Activated CD4-positive, alpha-beta T cell treated with anti-CD3 and anti-CD28 coated beads for 24 hours (primary cell): ENCODE results near the gene KIFC1.

Source experiments
- DNase-seq, 2 donors: peaks; one replicate each; pipeline ENCODE4 v3.0.0-alpha.2; 2020; ENCODE audit warnings: low read depth in 2 of 2

The KIFC1 gene

GRCh38 chr6:33410711-33411631 is 19.3 kb downstream of the KIFC1 start, which contains the start of gene PHF1:
TSS of gene PHF1 (plus strand) at chr6:33411014. CDS start at chr6:33412264, 1,250 bp downstream.
- DNase-seq, result peak; percentile 52 to 62

GRCh38 chr6:33411632-33412005 is 20.0 kb downstream of the KIFC1 start:
- no peak for DNase-seq

GRCh38 chr6:33412140-33413009 is 20.8 kb downstream of the KIFC1 start:
- DNase-seq, result no peak

- DNase-seq, result no peak
These were observed 21.9 kb downstream of the KIFC1 start for GRCh38 chr6:33413241-33414120.

- no peak for DNase-seq
These were observed 23.1 kb downstream of the KIFC1 start for GRCh38 chr6:33414592-33415271.

GRCh38 chr6:33415831-33416230 is 24.2 kb downstream of the KIFC1 start:
- no peak for DNase-seq

GRCh38 chr6:33416386-33417127 is 24.9 kb downstream of the KIFC1 start:
- no peak for DNase-seq

GRCh38 chr6:33417128-33417902 is 25.7 kb downstream of the KIFC1 start:
- no peak for DNase-seq

GRCh38 chr6:33417903-33418689 is 26.5 kb downstream of the KIFC1 start, which contains the start of gene CUTA:
TSS of gene CUTA (minus strand) at chr6:33418107. CDS start at chr6:33418000, 107 bp downstream.
- DNase-seq, result peak; percentile 95 to 96

- DNase-seq, result no peak
These were observed 27.2 kb downstream of the KIFC1 start for GRCh38 chr6:33418690-33419291.

GRCh38 chr6:33419580-33420490 is 28.2 kb downstream of the KIFC1 start, which contains the start of gene SYNGAP1:
TSS of gene SYNGAP1 (plus strand) at chr6:33420065. CDS start at chr6:33420265, 200 bp downstream.
- DNase-seq, result no peak

- DNase-seq, result no peak
These were observed 29.1 kb downstream of the KIFC1 start for GRCh38 chr6:33420491-33421343.

GRCh38 chr6:33421344-33421643 is 29.7 kb downstream of the KIFC1 start:
- no peak for DNase-seq

GRCh38 chr6:33423777-33424176 is 32.2 kb downstream of the KIFC1 start:
- no peak for DNase-seq

GRCh38 chr6:33424855-33425667 is 33.4 kb downstream of the KIFC1 start:
- no peak for DNase-seq
